Fibroblast of the aortic adventitia (primary cell): ENCODE measurements around the gene COL4A1. TPM values are rescaled to one million over a fixed set of nuclear protein-coding genes. Genes with fewer than 3 reads are reported as not detected.
A peak's percentile ranks its signal among the peaks of the same experiment; 100 is the strongest.

Source experiments
- DNase-seq: peaks from one replicate; pipeline ENCODE4 v3.0.0-alpha.2; 2010; ENCODE audit warnings: low read depth
- H3K4me3 ChIP-seq: 2 replicates; pipeline ENCODE4 v1.5.1; 2011; ENCODE audit warnings: low read depth, mild to moderate bottlenecking, control low read depth, low read length, moderate library complexity
- CTCF ChIP-seq: IDR thresholded peaks from 2 replicates; pipeline ENCODE4 v1.5.1; 2011; ENCODE audit warnings: mild to moderate bottlenecking, low read length, control low read depth, inconsistent platforms; ENCODE audit not compliant: insufficient read depth
- total RNA-seq: library from RNA; depleted of rRNA; stranded (reverse); fragments of >200 nt; gene quantifications from 2 replicates; pipeline ENCODE4 v1.2.3, GENCODE V29; 2012; ENCODE audit warnings: low replicate concordance

The COL4A1 gene
- total RNA-seq, 1 donor, result 43.7 TPM

- no peak for DNase-seq
Observed at GRCh38 chr13:110234532-110234931, 72.4 kb downstream of the COL4A1 start.

GRCh38 chr13:110233951-110234280 lies 73.0 kb downstream of the COL4A1 start:
- no peak for TF ChIP-seq CTCF
- no peak for DNase-seq
- no peak overlapping the region for H3K4me3 ChIP-seq

More at GRCh38 chr13:110234532-110234931, 72.4 kb downstream of the COL4A1 start:
- no peak for TF ChIP-seq CTCF
- no peak overlapping the region for H3K4me3 ChIP-seq

- peak overlapping the region; percentile 60 for H3K4me3 ChIP-seq
- DNase-seq, result peak; percentile 96
- TF ChIP-seq CTCF, result no peak
Observed at GRCh38 chr13:110233181-110233950, 73.6 kb downstream of the COL4A1 start.

- DNase-seq, result no peak
- H3K4me3 ChIP-seq, result peak overlapping the region; percentile 31
- TF ChIP-seq CTCF, result no peak
Observed at GRCh38 chr13:110232756-110233155, 74.2 kb downstream of the COL4A1 start.

GRCh38 chr13:110232142-110232541 lies 74.8 kb downstream of the COL4A1 start:
- no peak for DNase-seq
- H3K4me3 ChIP-seq, result no peak overlapping the region
- TF ChIP-seq CTCF, result no peak

GRCh38 chr13:110231348-110232047 lies 75.5 kb downstream of the COL4A1 start:
- no peak for TF ChIP-seq CTCF
- H3K4me3 ChIP-seq, result no peak overlapping the region
- no peak for DNase-seq
